ENCODE results near the gene PTPN1.
A peak's percentile ranks its signal among the peaks of the same experiment; 100 is the strongest.

- no peak for TF ChIP-seq ZNF202 (tag by site-specific recombination; IDR thresholded peaks at IDR 0.05; ENCODE audit: borderline replicate concordance)
- TF ChIP-seq ZNF747 (tag by site-specific recombination; IDR thresholded peaks at IDR 0.05), result no peak
- peak; percentile 26; the same call in 1 of the 2 replicates for TF ChIP-seq CTCF (tag by site-specific recombination; IDR thresholded peaks at IDR 0.05)
- no peak for TF ChIP-seq ZNF610 (tag by site-specific recombination; IDR thresholded peaks at IDR 0.05; ENCODE audit: borderline replicate concordance)
- TF ChIP-seq ZNF473 (tag by site-specific recombination; IDR thresholded peaks at IDR 0.05), result no peak
- TF ChIP-seq KLF10 (tag by site-specific recombination; IDR thresholded peaks at IDR 0.05), result no peak
- TF ChIP-seq ZNF623 (tag by site-specific recombination; IDR thresholded peaks at IDR 0.05), result no peak
- TF ChIP-seq PBX3 (CRISPR knock-in tag; IDR thresholded peaks at IDR 0.05), result no peak
- no peak for TF ChIP-seq ZBTB8A (tag by site-specific recombination; IDR thresholded peaks at IDR 0.05)
- no peak for TF ChIP-seq KLF16 (tag by site-specific recombination; IDR thresholded peaks at IDR 0.05)
These were observed 100.1 kb downstream of the PTPN1 start for GRCh38 chr20:50610212-50610718.
